C1 segment of cervical spinal cord (tissue), 14 donors: Measurements from ENCODE around the gene CEND1.

Source experiments
- DNase-seq, 14 donors: peaks; one replicate each; lab custom pipeline; 2025; lab: John Stamatoyannopoulos, UW

The CEND1 gene

GRCh38 chr11:789943-790342, at the start of gene CEND1:
TSS of gene CEND1 (minus strand) at chr11:790090. CDS start at chr11:788576, 1,514 bp downstream.
- peak in 11 of 14 donors; percentile 21 to 72 (median 51) for DNase-seq

GRCh38 chr11:839280-839623, 49.4 kb upstream of the CEND1 start:
- DNase-seq, result no peak

GRCh38 chr11:838441-839279, 48.8 kb upstream of the CEND1 start:
- no peak for DNase-seq

- no peak for DNase-seq
Measured at GRCh38 chr11:837990-838307, 48.1 kb upstream of the CEND1 start.

GRCh38 chr11:837189-837989, 47.5 kb upstream of the CEND1 start:
- DNase-seq, result no peak

- DNase-seq, result no peak
Measured at GRCh38 chr11:836700-837099, 46.8 kb upstream of the CEND1 start.

- DNase-seq, result no peak
Measured at GRCh38 chr11:836274-836673, 46.4 kb upstream of the CEND1 start.

- peak in 8 of 14 donors; percentile 23 to 88 (median 34) for DNase-seq
Measured at GRCh38 chr11:834371-835316, 44.8 kb upstream of the CEND1 start.

- DNase-seq, result no peak
Measured at GRCh38 chr11:833849-834311, 44.0 kb upstream of the CEND1 start.

- DNase-seq, result peak in 3 of 14 donors; percentile 44 to 56 (median 53)
Measured at GRCh38 chr11:833114-833791, 43.4 kb upstream of the CEND1 start.

- peak in 4 of 14 donors; percentile 16 to 56 (median 48) for DNase-seq
Measured at GRCh38 chr11:832529-833113, 42.7 kb upstream of the CEND1 start, which contains the start of gene CD151. TSS of gene CD151 (plus strand) at chr11:832952. CDS start at chr11:836070, 3,118 bp downstream.

GRCh38 chr11:831961-832528, 42.2 kb upstream of the CEND1 start:
- DNase-seq, result no peak

- DNase-seq, result peak in 1 of 14 donors; percentile 63
Measured at GRCh38 chr11:831118-831864, 41.4 kb upstream of the CEND1 start.

GRCh38 chr11:830295-831117, 40.6 kb upstream of the CEND1 start:
- peak in 6 of 14 donors; percentile 17 to 69 (median 36) for DNase-seq

- DNase-seq, result no peak
Measured at GRCh38 chr11:829847-830294, 40.0 kb upstream of the CEND1 start.

GRCh38 chr11:829176-829846, 39.4 kb upstream of the CEND1 start:
- DNase-seq, result no peak

- DNase-seq, result no peak
Measured at GRCh38 chr11:828506-829175, 38.8 kb upstream of the CEND1 start.
